GM19438 (cell line): ENCODE results near the gene C2CD4A.
A peak's percentile ranks its signal among the peaks of the same experiment; 100 is the strongest.

Experiments
- ATAC-seq: cut with Tn5 transposase; IDR thresholded peaks from one replicate; pipeline ENCODE4 v1.9.1; 2021; ENCODE audit warnings: low read depth; ENCODE audit not compliant: unreplicated experiment

The C2CD4A gene

DNA sequence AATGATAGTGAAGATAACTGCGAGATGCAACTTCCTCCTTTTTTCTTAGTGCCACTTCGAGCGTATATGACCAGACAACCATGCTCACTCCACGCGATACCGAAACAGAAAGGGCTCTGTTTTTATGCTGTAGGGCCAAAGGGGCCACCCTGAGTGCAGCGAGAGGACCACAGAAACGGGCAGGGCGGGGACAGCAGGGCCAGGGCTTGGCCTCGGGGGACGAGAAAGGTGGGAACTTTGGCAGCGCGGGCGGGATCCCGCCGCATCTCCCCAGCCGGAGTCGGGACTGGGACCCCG, 7.0 kb upstream of the C2CD4A start:
- ATAC-seq = peak; percentile 74

DNA sequence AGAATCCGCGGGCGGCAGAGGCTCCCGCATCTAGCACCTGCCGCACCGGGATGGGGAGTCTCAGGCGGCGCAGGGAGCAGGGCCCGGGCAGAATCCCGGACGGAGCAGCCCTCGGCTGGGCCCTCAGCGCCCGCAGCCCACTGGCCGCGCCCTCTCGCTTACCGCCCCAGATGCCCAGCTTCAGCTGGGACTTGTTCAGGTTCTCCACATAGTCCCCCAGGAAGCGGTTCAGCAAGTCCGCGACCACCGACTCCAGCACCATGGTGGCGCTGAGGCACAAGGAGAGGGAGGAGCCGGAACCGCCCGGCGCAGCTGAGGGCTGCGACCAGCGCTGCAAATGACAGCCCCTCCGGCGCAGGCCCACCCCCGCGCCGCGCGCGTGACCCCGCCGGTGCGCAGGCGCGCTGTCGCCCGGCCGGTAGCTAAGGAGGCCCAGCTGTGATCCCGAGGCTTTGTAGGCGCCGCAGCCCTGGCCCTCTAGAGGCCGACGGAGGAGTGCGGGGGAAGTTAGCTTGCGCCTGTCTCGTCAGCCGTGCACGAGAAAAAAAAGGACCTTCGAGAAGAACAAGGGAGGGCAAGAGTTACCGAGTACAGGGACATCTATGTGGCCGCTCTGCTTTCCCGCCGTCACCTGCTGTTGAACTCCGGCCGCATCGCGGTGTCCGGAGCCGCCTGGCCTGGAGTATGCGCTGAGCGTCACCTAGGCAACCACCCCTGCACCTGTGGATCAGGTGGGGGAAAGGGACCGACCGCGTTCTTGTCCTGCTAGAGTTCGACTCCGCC, 6.5 kb upstream of the C2CD4A start, which contains the start of gene VPS13C:
Gene VPS13C, minus strand, starts transcription at position 335 of the 783 bp plus-strand sequence. Its CDS starts 73 bp downstream, at position 262.
- ATAC-seq = peak; percentile 82

DNA sequence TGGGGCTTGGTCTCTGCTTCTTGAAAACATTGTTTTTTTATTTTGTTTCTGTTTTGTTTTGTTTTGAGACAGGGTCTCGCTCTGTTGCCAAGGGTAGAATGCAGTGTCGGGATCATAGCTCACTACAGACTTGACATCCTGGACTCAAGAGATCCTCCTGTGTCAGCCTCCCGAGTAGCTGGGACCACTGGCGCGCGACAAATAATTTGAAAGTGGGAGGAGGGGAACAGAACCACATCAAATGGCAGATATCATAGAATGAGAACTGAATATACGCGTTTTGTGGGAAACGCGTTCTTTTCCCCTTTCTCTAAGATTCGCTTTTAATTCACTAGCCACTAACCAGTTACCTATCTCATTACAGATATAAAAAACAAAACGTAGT, 5.9 kb upstream of the C2CD4A start:
- peak; percentile 7 for ATAC-seq

GRCh38 chr15:62063825-62064635, 2.7 kb upstream of the C2CD4A start:
- ATAC-seq = no peak

DNA sequence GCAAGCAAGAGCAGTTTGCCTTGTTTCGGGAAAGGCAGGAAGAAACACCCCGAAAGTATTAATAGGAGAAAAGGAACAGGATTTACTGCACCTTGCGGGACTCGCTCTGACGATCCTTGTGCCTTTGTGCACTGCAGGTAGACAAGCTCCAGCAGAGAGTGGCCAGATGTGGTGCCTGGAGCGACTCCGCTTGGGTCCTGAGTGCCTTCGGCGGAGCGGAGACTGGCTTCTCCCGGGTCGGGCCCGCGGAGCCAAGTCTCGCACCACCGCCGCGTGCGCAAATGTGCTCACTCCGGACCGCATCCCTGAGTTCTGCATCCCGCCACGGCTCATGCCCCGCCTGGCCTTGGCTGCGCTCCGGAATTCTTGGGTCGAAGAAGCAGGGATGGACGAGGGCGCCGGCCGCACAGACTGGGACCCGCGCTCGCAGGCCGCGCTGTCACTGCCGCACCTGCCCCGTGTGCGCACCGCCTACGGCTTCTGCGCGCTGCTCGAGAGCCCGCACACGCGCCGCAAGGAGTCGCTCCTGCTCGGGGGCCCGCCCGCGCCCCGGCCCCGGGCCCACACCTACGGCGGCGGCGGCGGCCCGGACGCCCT, 769 bp downstream of the C2CD4A start:
- ATAC-seq = no peak

- ATAC-seq = no peak
Observed at GRCh38 chr15:62068071-62068809, 1.5 kb downstream of the C2CD4A start.

GRCh38 chr15:62068810-62069167, 2.0 kb downstream of the C2CD4A start:
- ATAC-seq = no peak

DNA sequence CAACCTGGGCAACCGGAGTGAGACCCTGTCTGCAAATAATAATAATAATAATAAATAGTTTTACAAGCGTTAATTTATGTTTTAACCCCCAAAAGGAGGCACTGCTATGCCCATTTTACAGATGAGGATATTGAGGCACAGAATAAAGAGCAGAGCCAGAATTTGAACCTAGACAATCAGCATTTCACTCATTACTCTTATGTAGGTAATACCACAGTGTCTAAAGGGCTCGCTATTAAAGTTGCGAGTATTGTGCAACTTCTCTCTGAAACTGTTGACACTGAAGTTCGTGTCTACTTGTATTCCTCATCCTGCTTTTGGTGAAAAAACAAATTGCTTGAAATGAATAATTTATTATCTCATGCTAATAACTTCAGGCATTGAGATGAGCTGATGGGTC, 2.8 kb downstream of the C2CD4A start:
- no peak for ATAC-seq

DNA sequence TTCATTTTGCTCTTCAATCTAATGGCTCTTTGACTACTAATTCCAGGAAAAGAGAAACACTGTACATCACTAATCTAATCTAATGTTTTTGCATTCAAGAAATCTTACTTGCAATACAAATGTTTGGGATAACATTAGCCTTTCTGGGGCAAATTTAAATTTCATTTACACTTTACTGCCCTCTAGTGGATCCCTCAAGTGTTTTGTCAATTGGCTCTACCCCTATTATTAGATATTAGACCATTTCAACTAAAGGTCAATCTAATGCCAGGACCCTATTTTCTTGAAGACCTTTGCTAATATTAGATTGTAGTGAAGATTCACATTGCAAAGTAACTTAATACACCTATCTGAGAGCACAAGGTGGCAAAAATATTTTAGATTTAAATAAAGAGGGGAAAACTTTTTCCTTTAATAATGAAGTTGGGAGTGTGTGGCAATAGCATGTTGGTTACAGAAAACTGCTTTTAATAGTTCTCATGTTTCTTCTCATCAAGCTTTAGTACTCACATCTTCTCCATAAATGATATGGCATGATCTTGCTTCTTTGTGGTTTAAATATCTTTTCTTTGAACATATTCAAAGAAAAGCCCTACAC, 5.0 kb downstream of the C2CD4A start:
- no peak for ATAC-seq

DNA sequence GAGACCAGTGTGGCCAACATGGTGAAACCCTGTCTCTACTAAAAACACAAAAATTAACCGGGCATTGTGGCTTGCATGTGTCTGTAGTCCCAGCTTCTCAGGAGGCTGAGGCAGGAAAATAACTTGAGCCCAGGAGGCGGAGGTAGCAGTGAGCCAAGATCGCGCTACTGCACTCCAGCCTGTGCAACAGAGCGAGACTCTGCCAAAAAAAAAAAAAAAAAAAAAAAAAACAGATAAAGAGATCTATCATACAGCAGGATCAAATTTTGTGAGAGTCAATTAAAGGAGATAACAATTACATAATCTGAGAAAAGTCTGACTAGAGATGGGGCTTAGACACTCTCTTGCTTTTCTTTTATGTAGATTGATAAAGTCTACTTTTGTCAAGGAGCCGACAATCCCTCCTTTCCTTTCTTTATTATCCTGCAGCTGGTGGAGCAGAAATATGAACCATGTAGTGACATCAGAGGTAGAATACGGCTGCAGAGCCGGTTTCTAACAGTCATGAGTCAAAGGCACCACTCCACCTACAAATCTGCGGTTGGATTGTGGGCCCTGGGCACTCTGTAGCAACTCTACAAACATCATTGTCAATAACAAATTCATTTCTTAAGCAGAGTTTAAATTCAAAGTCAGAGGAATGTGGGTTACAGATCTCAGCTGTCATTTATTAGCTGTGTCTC, 9.0 kb downstream of the C2CD4A start:
- ATAC-seq = no peak

- no peak for ATAC-seq
Observed at GRCh38 chr15:62079594-62079993, 12.8 kb downstream of the C2CD4A start.

- ATAC-seq = no peak
Observed at GRCh38 chr15:62083194-62084154, 16.7 kb downstream of the C2CD4A start.

DNA sequence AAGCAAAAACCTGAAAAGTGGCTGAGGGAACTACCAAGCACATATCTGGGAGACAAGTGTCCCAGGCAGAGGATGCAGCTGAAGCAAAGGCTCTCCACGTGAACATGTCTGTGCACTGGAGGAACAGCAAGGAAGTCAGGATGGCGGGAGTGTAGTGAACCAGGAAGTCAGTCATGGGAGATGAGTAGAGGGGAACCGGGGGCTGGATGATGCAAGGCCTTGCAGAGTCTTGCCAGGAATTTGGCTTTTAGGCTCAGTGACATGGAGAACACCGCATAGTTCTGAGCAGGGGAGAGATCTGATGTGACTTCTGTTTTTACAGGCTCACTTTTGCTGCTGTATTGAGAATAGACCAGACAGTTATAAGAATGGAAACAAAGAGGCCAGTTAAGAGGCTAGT, 19.0 kb downstream of the C2CD4A start:
- ATAC-seq = no peak

DNA sequence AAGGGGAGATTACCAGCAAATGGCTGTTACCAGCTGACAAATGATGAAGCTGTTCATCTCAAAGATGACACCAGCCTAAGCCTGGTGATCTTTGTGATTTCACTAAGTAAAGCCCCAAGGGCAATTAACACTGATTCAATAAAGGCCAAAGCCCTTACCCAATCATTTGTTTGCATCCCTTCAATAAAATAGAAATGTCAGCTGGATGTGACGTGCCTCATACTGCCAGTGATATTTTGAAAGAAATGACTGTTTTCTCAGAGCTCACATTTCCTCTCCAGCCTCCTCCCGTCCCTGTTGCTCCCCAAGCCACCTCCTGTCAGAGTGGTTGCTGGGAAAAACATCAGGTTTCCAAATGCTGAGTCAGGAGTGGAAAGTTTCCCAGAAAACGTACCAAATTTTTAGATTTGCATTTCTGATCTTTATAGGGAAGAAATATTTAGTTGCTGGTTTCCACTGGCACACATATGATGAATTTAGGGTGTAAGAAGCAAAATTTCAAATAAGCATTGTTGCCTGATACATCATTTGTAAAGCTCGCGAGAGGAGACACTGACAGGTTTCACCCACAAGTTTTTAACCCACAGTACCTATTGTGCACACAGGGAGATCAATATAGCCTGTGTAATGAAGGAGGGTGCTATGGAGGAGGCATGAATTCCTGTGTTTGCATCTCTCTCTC, 21.0 kb downstream of the C2CD4A start:
- no peak for ATAC-seq

DNA sequence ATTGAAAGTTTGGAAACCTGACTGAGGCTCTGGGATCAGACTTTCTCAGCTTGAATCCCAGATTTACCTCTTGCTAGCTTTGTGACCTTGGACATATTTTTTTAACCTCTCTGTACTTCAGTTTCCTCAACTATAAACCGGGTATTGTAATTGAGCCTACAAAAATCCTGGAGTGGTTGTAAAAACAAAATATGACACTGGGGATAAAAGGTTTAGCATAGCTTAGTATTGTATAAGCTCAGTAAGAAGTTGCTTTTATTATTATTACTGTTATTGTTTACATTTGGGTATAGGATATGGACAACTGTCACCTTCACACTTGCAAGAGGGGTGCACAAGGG, 21.5 kb downstream of the C2CD4A start:
- no peak for ATAC-seq

DNA sequence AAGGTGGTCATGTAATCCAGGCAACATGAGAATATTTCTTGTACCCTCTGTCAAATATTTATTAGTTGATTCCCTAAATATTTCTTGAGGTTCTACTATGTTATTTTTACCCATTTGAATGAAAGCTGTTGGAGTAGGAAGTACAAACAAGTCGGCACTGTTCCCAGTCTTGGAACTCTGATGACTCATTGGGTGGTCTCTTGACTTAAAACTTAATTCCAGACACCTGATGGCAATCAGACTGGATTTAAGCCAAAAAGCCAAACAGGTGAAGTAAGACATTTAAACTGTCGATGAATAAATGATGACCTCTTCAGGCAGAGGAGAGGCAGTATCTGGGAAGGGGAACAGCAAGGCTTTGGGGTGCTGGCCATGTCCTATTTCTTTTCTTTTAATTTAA, 22.8 kb downstream of the C2CD4A start:
- no peak for ATAC-seq

- no peak for ATAC-seq
Observed at GRCh38 chr15:62090988-62091387, 24.2 kb downstream of the C2CD4A start.

- ATAC-seq = no peak
Observed at GRCh38 chr15:62093809-62094208, 27.0 kb downstream of the C2CD4A start.

GRCh38 chr15:62094388-62094787, 27.6 kb downstream of the C2CD4A start:
- ATAC-seq = no peak
